K562 (cell line): ENCODE results near the gene MATN1. TPM values are rescaled to one million over a fixed set of nuclear protein-coding genes. Genes with fewer than 3 reads are reported as not detected.
A peak's percentile ranks its signal among the peaks of the same experiment; 100 is the strongest.

ENCODE experiments used
- CBX5 ChIP-seq: IDR thresholded peaks from 2 replicates; pipeline ENCODE4 v1.6.1; 2014; ENCODE audit warnings: low read depth, borderline replicate concordance
- CSDE1 ChIP-seq, 2 experiments: fragments of 450-650 bp; IDR thresholded peaks; 2 replicates each; pipeline ENCODE4 v1.6.1; 2016; ENCODE audit warnings: mild to moderate bottlenecking in 1 of 2
- EHMT2 ChIP-seq: fragments of 450-650 bp; IDR thresholded peaks from 2 replicates; pipeline ENCODE4 v1.6.1; 2018; ENCODE audit warnings: antibody characterized with exemption
- EWSR1 ChIP-seq: fragments of 450-650 bp; IDR thresholded peaks from 2 replicates; pipeline ENCODE4 v1.6.1; 2018; ENCODE audit warnings: borderline replicate concordance, mild to moderate bottlenecking, low read depth, moderate library complexity; ENCODE audit not compliant: partially characterized antibody
- GABPA ChIP-seq: fragments of 200-800 bp; sonication (Bioruptor generic); conservative IDR thresholded peaks from 2 replicates; pipeline ENCODE4 v1.6.1; 2016; ENCODE audit warnings: low read depth, missing genetic modification characterization, missing compliant biosample characterization
- KAT7 ChIP-seq: sonication (generic); formaldehyde crosslinking; IDR thresholded peaks from 2 replicates; pipeline ENCODE4 v1.8.0; 2022; ENCODE audit warnings: missing genetic modification reagents, mild to moderate bottlenecking, borderline replicate concordance
- KDM4B ChIP-seq, 2 experiments: fragments of 450-650 bp in 1 of 2; sonication (generic) in 1 of 2; IDR thresholded peaks; 2 replicates each; pipeline ENCODE4 v1.6.1; 2016 to 2017; ENCODE audit warnings: borderline replicate concordance in 2 of 2, antibody characterized with exemption in 1 of 2, low read depth in 1 of 2, mild to moderate bottlenecking in 1 of 2
- KLF13 ChIP-seq: fragments of 450-650 bp; IDR thresholded peaks from 2 replicates; pipeline ENCODE4 v1.6.1; 2016; ENCODE audit warnings: missing genetic modification characterization, low read depth, mild to moderate bottlenecking, missing compliant biosample characterization, moderate library complexity, borderline replicate concordance
- MYBL2 ChIP-seq, 2 experiments: fragments of 450-650 bp in 1 of 2; sonication (generic) in 1 of 2; formaldehyde crosslinking in 1 of 2; IDR thresholded peaks; 2 replicates each; pipeline versions ENCODE4 v1.6.1 to v1.8.1; 2017 to 2022; ENCODE audit warnings: borderline replicate concordance in 1 of 2, inconsistent platforms in 1 of 2, low read depth in 1 of 2, mild to moderate bottlenecking in 1 of 2, missing genetic modification reagents in 1 of 2, moderate library complexity in 1 of 2
- NCOR1 ChIP-seq: fragments of 450-650 bp; IDR thresholded peaks from 2 replicates; pipeline ENCODE4 v1.6.1; 2016; ENCODE audit warnings: mild to moderate bottlenecking, moderate library complexity
- NFE2L1 ChIP-seq: fragments of 450-650 bp; IDR thresholded peaks from 2 replicates; pipeline ENCODE4 v1.6.1; 2016; ENCODE audit warnings: missing genetic modification characterization, low read depth, mild to moderate bottlenecking, missing compliant biosample characterization, moderate library complexity, borderline replicate concordance
- RNF219 ChIP-seq: fragments of 250-450 bp; sonication (Bioruptor Pico); IDR thresholded peaks from 2 replicates; pipeline ENCODE4 v1.5.0; 2022; ENCODE audit warnings: mild to moderate bottlenecking
- SMARCA5 ChIP-seq: fragments of 450-650 bp; IDR thresholded peaks from 2 replicates; pipeline ENCODE4 v1.6.1; 2016
- SRSF1 ChIP-seq: fragments of 200-400 bp; formaldehyde crosslinking; IDR thresholded peaks from 2 replicates; pipeline ENCODE4 v1.6.1; 2017; ENCODE audit warnings: mild to moderate bottlenecking, low read depth, low read length, moderate library complexity
- TEAD1 ChIP-seq, 2 experiments: fragments of 450-650 bp in 1 of 2; sonication (generic) in 1 of 2; formaldehyde crosslinking; IDR thresholded peaks; 2 replicates each; pipeline versions ENCODE4 v1.4.0 to v1.8.0; 2020 to 2022; ENCODE audit warnings: mild to moderate bottlenecking in 2 of 2, missing genetic modification reagents in 1 of 2
- WHSC1 ChIP-seq: IDR thresholded peaks from one replicate; pipeline ENCODE4 v1.6.1; 2012; ENCODE audit warnings: low read length, control low read depth, inconsistent platforms
- ZNF140 ChIP-seq: fragments of 250-450 bp; sonication (Bioruptor Pico); IDR thresholded peaks from 2 replicates; pipeline ENCODE4 v1.8.0; 2021; ENCODE audit warnings: moderate library complexity, mild to moderate bottlenecking, inconsistent platforms
- ZNF184 ChIP-seq: sonication (generic); formaldehyde crosslinking; IDR thresholded peaks from 2 replicates; pipeline ENCODE4 v1.5.0; 2020; ENCODE audit warnings: missing genetic modification reagents
- polyA plus RNA-seq, 8 experiments: library from polyadenylated mRNA; depleted of rRNA in 4 of 8; stranded (reverse) in 5 of 8; unstranded in 3 of 8; fragments of >200 nt; fragmentation: Nextera tagmentation in 2 of 8; fragmentation: Illumina TruSeq in 1 of 8; extraction: Ambion mirVana in 2 of 8; extraction: Trizol in 1 of 8; gene quantifications; 2 replicates each; pipeline versions ENCODE4 v1.2.1 to v1.2.3, GENCODE V29; 2011 to 2014; ENCODE audit warnings: inconsistent platforms in 1 of 8, missing spikeins in 1 of 8
- total RNA-seq, 7 experiments: library from RNA; depleted of rRNA in 6 of 7; stranded (reverse); fragments of >200 nt in 6 of 7; fragmentation: Illumina TruSeq in 2 of 7; extraction: Trizol in 2 of 7; gene quantifications; 2 replicates each; pipeline versions ENCODE4 v1.2.1 to v1.2.3, GENCODE V29; 2011 to 2021; ENCODE audit warnings: low replicate concordance in 1 of 7
- TF ChIP-seq, protein P1 (sequence below): fragments of 450-650 bp; IDR thresholded peaks from 2 replicates; pipeline ENCODE4 v1.6.1; 2016; ENCODE audit warnings: antibody characterized with exemption
- TF ChIP-seq, protein P2 (sequence below): fragments of 250-450 bp; sonication (Bioruptor Pico); IDR thresholded peaks from 2 replicates; pipeline ENCODE4 v1.9.0; 2021; ENCODE audit warnings: mild to moderate bottlenecking, inconsistent platforms

MATN1 gene
- total and polyA plus RNA-seq, 9 of the 15 experiments (the other 6 are each of a cell fraction or from before 2014, with no cell fraction given) = 0.10 to 2.3 (median 1.2) TPM

- TF ChIP-seq RNF219 = no peak
- TF ChIP-seq, protein P1, sequence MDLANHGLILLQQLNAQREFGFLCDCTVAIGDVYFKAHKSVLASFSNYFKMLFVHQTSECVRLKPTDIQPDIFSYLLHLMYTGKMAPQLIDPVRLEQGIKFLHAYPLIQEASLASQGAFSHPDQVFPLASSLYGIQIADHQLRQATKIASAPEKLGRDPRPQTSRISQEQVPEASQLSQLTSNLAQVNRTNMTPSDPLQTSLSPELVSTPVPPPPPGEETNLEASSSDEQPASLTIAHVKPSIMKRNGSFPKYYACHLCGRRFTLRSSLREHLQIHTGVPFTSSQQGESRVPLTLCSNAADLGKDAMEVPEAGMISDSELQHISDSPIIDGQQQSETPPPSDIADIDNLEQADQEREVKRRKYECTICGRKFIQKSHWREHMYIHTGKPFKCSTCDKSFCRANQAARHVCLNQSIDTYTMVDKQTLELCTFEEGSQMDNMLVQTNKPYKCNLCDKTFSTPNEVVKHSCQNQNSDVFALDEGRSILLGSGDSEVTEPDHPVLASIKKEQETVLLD = peak; percentile 71; the same call in 1 of the 2 replicates
- 0 out of 4 replicates have a peak, but pooled peaks of 1 of the 2 experiments have one; percentile 60 for TF ChIP-seq KDM4B (IDR thresholded peaks at IDR 0.05; ENCODE audit: borderline replicate concordance in 2 of 2, low read depth in 1 of 2)
- TF ChIP-seq NCOR1 = no peak; the same call in 1 of the 2 replicates
- no peak for TF ChIP-seq KLF13
- peak; percentile 44; the same call in 1 of the 2 replicates for TF ChIP-seq ZNF140 (CRISPR knock-in tag)
- TF ChIP-seq SMARCA5 = no peak; the same call in 1 of the 2 replicates
- peak; percentile 46 to 77; a peak in 3 of 4 replicates for TF ChIP-seq TEAD1 (CRISPR knock-in tag; IDR thresholded peaks at IDR 0.05)
- no peak for TF ChIP-seq CBX5
- no peak; the same call in 1 of the 2 replicates for TF ChIP-seq KAT7
- TF ChIP-seq EWSR1 = no peak
- TF ChIP-seq MYBL2 (IDR thresholded peaks at IDR 0.05; ENCODE audit: low read depth) = no peak
- TF ChIP-seq MYBL2 (CRISPR knock-in tag; IDR thresholded peaks at IDR 0.05; ENCODE audit: borderline replicate concordance) = no peak
- TF ChIP-seq WHSC1 = no peak
- TF ChIP-seq, protein P2, sequence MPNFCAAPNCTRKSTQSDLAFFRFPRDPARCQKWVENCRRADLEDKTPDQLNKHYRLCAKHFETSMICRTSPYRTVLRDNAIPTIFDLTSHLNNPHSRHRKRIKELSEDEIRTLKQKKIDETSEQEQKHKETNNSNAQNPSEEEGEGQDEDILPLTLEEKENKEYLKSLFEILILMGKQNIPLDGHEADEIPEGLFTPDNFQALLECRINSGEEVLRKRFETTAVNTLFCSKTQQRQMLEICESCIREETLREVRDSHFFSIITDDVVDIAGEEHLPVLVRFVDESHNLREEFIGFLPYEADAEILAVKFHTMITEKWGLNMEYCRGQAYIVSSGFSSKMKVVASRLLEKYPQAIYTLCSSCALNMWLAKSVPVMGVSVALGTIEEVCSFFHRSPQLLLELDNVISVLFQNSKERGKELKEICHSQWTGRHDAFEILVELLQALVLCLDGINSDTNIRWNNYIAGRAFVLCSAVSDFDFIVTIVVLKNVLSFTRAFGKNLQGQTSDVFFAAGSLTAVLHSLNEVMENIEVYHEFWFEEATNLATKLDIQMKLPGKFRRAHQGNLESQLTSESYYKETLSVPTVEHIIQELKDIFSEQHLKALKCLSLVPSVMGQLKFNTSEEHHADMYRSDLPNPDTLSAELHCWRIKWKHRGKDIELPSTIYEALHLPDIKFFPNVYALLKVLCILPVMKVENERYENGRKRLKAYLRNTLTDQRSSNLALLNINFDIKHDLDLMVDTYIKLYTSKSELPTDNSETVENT = no peak
- peak; percentile 67 for TF ChIP-seq GABPA (tag)
- TF ChIP-seq CSDE1 (IDR thresholded peaks at IDR 0.05) = no peak
- TF ChIP-seq ZNF184 = no peak
- no peak for TF ChIP-seq SRSF1
- 0 out of 2 replicates have a peak, but pooled peaks have one; percentile 20 for TF ChIP-seq NFE2L1 (tag)
- TF ChIP-seq EHMT2 = no peak
These were observed 33.4 kb upstream of the MATN1 start (continued) for GRCh38 chr1:30756545-30757351.
